Esophagus squamous epithelium (tissue), 4 donors: ENCODE data around the gene GGT7.

Source experiments
- CTCF ChIP-seq, 6 experiments: fragments of 450-650 bp in 4 of 6; fragments of 200-600 bp in 2 of 6; sonication (generic) in 2 of 6; IDR thresholded peaks; one replicate each; pipeline ENCODE4 v1.5.1; 2016 to 2019; ENCODE audit warnings: antibody characterized with exemption in 6 of 6, mild to moderate bottlenecking in 4 of 6, moderate library complexity in 4 of 6
- POLR2A ChIP-seq, 4 donors: fragments of 450-650 bp; IDR thresholded peaks; one replicate each; pipeline ENCODE4 v1.6.1; 2017; ENCODE audit warnings: antibody characterized with exemption in 4 of 4, mild to moderate bottlenecking in 4 of 4, moderate library complexity in 3 of 4

- no peak for TF ChIP-seq CTCF (IDR thresholded peaks at IDR 0.05)
- TF ChIP-seq POLR2A (IDR thresholded peaks at IDR 0.05): no peak
Measured at GRCh38 chr20:34859367-34859766, 13.3 kb downstream of the GGT7 start.
